ENCODE measurements around the gene KCND3. TPM values are rescaled to one million over a fixed set of nuclear protein-coding genes. Genes with fewer than 3 reads are reported as not detected.

The KCND3 gene
- total and polyA plus RNA-seq, 12 donors, result 3.5 to 24.7 (median 15.2) TPM

- Histone ChIP-seq H3K4me3 (no peak overlapping the region), H3K27me3 (no peaks in the 10 kb centered on the region), H3K4me1 (no peaks in the 10 kb centered on the region), H3K36me3 (no peaks in the 10 kb centered on the region), H3K9me3 (no peaks in the 10 kb centered on the region), H3K27ac (no peak overlapping the region)
- DNase-seq (no peak), ATAC-seq (no peak)
- TF ChIP-seq CTCF (IDR thresholded peaks at IDR 0.05), result no peak
- intact Hi-C loops (cut with DNase I), result no loop called here
- WGBS, 2 donors, result 80 to 90% methylated on average over 4 of the region's 4 CpGs
Observed at GRCh38 chr1:111818081-111818480, 171.4 kb downstream of the KCND3 start.

- Histone ChIP-seq H3K4me1 (no peaks in the 10 kb centered on the region), H3K27me3 (no peaks in the 10 kb centered on the region), H3K9me3 (no peaks in the 10 kb centered on the region), H3K27ac (no peak overlapping the region), H3K36me3 (no peaks in the 10 kb centered on the region), H3K4me3 (no peak overlapping the region)
- DNase-seq (no peak), ATAC-seq (no peak)
- no peak for TF ChIP-seq CTCF (IDR thresholded peaks at IDR 0.05)
- 55 to 58% methylated on average over 3 of the region's 3 CpGs for WGBS, 2 donors
- intact Hi-C loops (cut with DNase I), result no loop called here
Observed at GRCh38 chr1:111814642-111815041, 174.8 kb downstream of the KCND3 start.

- ATAC-seq (no peak), DNase-seq (no peak)
- H3K9me3 ChIP-seq, result no peaks in the 10 kb centered on the region
- H3K27ac ChIP-seq, result no peak overlapping the region
- intact Hi-C loops (cut with DNase I), result no loop called here
- H3K4me1 ChIP-seq, result no peaks in the 10 kb centered on the region
- WGBS, 2 donors, result 95 to 98% methylated on average over 9 of the region's 9 CpGs
- H3K27me3 ChIP-seq, result no peaks in the 10 kb centered on the region
- no peaks in the 10 kb centered on the region for H3K36me3 ChIP-seq
- H3K4me3 ChIP-seq, result no peak overlapping the region
- no peak for TF ChIP-seq CTCF (IDR thresholded peaks at IDR 0.05)
Observed at GRCh38 chr1:111814305-111814628, 175.2 kb downstream of the KCND3 start.

GRCh38 chr1:111813440-111814304 lies 175.8 kb downstream of the KCND3 start:
- DNase-seq (no peak), ATAC-seq (peak in 1 of 8 donors; percentile 55)
- H3K36me3 ChIP-seq, result no peaks in the 10 kb centered on the region
- intact Hi-C loops (cut with DNase I), result no loop called here
- whole genome bisulfite sequencing, 2 donors, result 65 to 84% methylated on average over 16 of the region's 16 CpGs
- H3K4me3 ChIP-seq, result no peak overlapping the region
- TF ChIP-seq CTCF (IDR thresholded peaks at IDR 0.05), result peak in 3 of 9 donors; percentile 8 to 17 (median 12)
- no peak overlapping the region for H3K27ac ChIP-seq
- H3K27me3 ChIP-seq, result no peaks in the 10 kb centered on the region
- H3K9me3 ChIP-seq, result no peaks in the 10 kb centered on the region
- no peaks in the 10 kb centered on the region for H3K4me1 ChIP-seq

Measured in heart right ventricle (tissue), 16 donors.